HCT116 (cell line): Measurements from ENCODE around the gene GGCX. TPM values are rescaled to one million over a fixed set of nuclear protein-coding genes. Genes with fewer than 3 reads are reported as not detected.

ENCODE experiments used
- ATAC-seq: fragments of 200-7000 bp; cut with Tn5 transposase; 2 replicates; pipeline ENCODE4 v1.9.1; 2020; ENCODE audit warnings: mild to moderate bottlenecking, moderate library complexity
- BruUV-seq: library from RNA; stranded (reverse); fragments of 400-500 nt; replicated peaks from 2 replicates; lab custom pipeline; 2021; lab: Mats Ljungman, UMichigan
- CTCF ChIA-PET: fragments of 300-600 bp; sonication (Branson Sonifier 250); formaldehyde crosslinking; loops from one replicate; lab custom pipeline; 2021; ENCODE audit warnings: antibody characterized with exemption; lab: Charles Lee
- POLR2A ChIA-PET: fragments of 300-600, 350-600 bp; sonication (Branson Sonifier 250); formaldehyde crosslinking; loops from one replicate; lab custom pipeline; 2021; ENCODE audit warnings: antibody characterized with exemption; lab: Charles Lee
- RAD21 ChIA-PET, 2 experiments: fragments of 300-600 bp; sonication (Branson Sonifier 250); formaldehyde crosslinking; loops; one replicate each; lab custom pipeline; 2023; ENCODE audit warnings: low total read pairs in 2 of 2; ENCODE audit not compliant: uncharacterized antibody in 2 of 2, unreplicated experiment in 2 of 2, low non-redundant PET in 1 of 2; lab: Charles Lee
- DNase-seq: peaks from one replicate; pipeline ENCODE4 v3.0.0-alpha.2; 2010; ENCODE audit warnings: low read depth, low spot score
- H2AFZ ChIP-seq: fragments of 200-600 bp; shearing (Covaris generic), sonication (generic); 2 replicates; pipeline ENCODE4 v1.6.1; 2017; ENCODE audit warnings: low read depth, mixed run types, mixed read lengths, antibody characterized with exemption, low read length; ENCODE audit not compliant: poor library complexity, severe bottlenecking
- H3K27ac ChIP-seq: 2 replicates; pipeline ENCODE4 v1.5.1; 2012; ENCODE audit warnings: low read depth, low read length
- H3K27me3 ChIP-seq: fragments of 200-600 bp; sonication (generic); 2 replicates; pipeline ENCODE4 v1.6.1; 2016; ENCODE audit warnings: mixed run types, low read length, mixed read lengths; ENCODE audit not compliant: insufficient read depth
- H3K36me3 ChIP-seq, 2 experiments: fragments of 200-500 bp in 1 of 2; fragments of 200-600 bp in 1 of 2; sonication (Bioruptor generic) in 1 of 2; sonication (generic) in 1 of 2; 2 replicates each; pipeline versions ENCODE4 v1.5.1 to v1.6.1; 2014 to 2016; ENCODE audit warnings: low read length in 2 of 2, inconsistent platforms in 1 of 2, mixed read lengths in 1 of 2, mixed run types in 1 of 2; ENCODE audit not compliant: insufficient read depth in 2 of 2, control insufficient read depth in 1 of 2
- H3K4me1 ChIP-seq, 2 experiments: fragments of 200-600 bp in 1 of 2; sonication (generic) in 1 of 2; 2 replicates each; pipeline versions ENCODE4 v1.5.1 to v1.6.1; 2012 to 2017; ENCODE audit warnings: low read length in 2 of 2, inconsistent platforms in 1 of 2, mild to moderate bottlenecking in 1 of 2, mixed read lengths in 1 of 2, mixed run types in 1 of 2, moderate library complexity in 1 of 2; ENCODE audit not compliant: insufficient read depth in 2 of 2, control insufficient read depth in 1 of 2
- H3K4me2 ChIP-seq: fragments of 200-600 bp; sonication (generic); 2 replicates; pipeline ENCODE4 v1.6.1; 2017; ENCODE audit warnings: mixed run types, low read length, mixed read lengths
- H3K4me3 ChIP-seq, 2 experiments: fragments of 200-600 bp in 1 of 2; sonication (generic) in 1 of 2; replicated peaks in 1 of 2; 2 replicates each; pipeline ENCODE4 v1.5.1; 2011 to 2016; ENCODE audit warnings: low read length in 2 of 2, control low read depth in 1 of 2, low read depth in 1 of 2, mild to moderate bottlenecking in 1 of 2, mixed read lengths in 1 of 2, mixed run types in 1 of 2
- H3K79me2 ChIP-seq: fragments of 200-600 bp; sonication (generic); 2 replicates; pipeline ENCODE4 v1.6.1; 2017; ENCODE audit warnings: mild to moderate bottlenecking, mixed run types, low read length, moderate library complexity, mixed read lengths; ENCODE audit not compliant: insufficient read depth
- H3K9ac ChIP-seq: fragments of 200-600 bp; sonication (generic); 2 replicates; pipeline ENCODE4 v1.6.1; 2016; ENCODE audit warnings: low read length, mixed read lengths
- H3K9me2 ChIP-seq: fragments of 200-600 bp; sonication (generic), shearing (Covaris generic); 2 replicates; pipeline ENCODE4 v1.6.1; 2017; ENCODE audit warnings: mixed run types, mild to moderate bottlenecking, moderate library complexity; ENCODE audit not compliant: insufficient read depth
- H3K9me3 ChIP-seq, 2 experiments: fragments of 200-500 bp in 1 of 2; fragments of 200-600 bp in 1 of 2; sonication (Bioruptor generic) in 1 of 2; sonication (generic) in 1 of 2; 2 replicates each; pipeline ENCODE4 v1.6.1; 2014 to 2017; ENCODE audit warnings: low read length in 2 of 2, mixed read lengths in 2 of 2, inconsistent platforms in 1 of 2, low read depth in 1 of 2, mild to moderate bottlenecking in 1 of 2, mixed run types in 1 of 2, moderate library complexity in 1 of 2; ENCODE audit not compliant: control insufficient read depth in 1 of 2, insufficient read depth in 1 of 2
- H4K20me1 ChIP-seq: fragments of 200-600 bp; sonication (generic), shearing (Covaris generic); 2 replicates; pipeline ENCODE4 v1.6.1; 2017; ENCODE audit warnings: mixed run types, mild to moderate bottlenecking, moderate library complexity; ENCODE audit not compliant: insufficient read depth
- CTCF ChIP-seq, 3 experiments: fragments of 200-600 bp in 1 of 3; sonication (generic) in 1 of 3; IDR thresholded peaks in 2 of 3; conservative IDR thresholded peaks in 1 of 3; 2 replicates each; pipeline ENCODE4 v1.5.1; 2012 to 2017; ENCODE audit warnings: low read depth in 2 of 3, low read length in 2 of 3, antibody characterized with exemption in 1 of 3, borderline replicate concordance in 1 of 3, control low read depth in 1 of 3, mild to moderate bottlenecking in 1 of 3, mixed read lengths in 1 of 3, mixed run types in 1 of 3, moderate library complexity in 1 of 3; ENCODE audit not compliant: insufficient read depth in 1 of 3
- EGR1 ChIP-seq: IDR thresholded peaks from 2 replicates; pipeline ENCODE4 v1.6.1; 2012; ENCODE audit warnings: low read depth
- POLR2A ChIP-seq: IDR thresholded peaks from 2 replicates; pipeline ENCODE4 v1.7.0; 2011; ENCODE audit warnings: borderline replicate concordance; ENCODE audit not compliant: insufficient read depth, insufficient read length; ENCODE audit errors: extremely low read depth
- POLR2AphosphoS5 ChIP-seq: IDR thresholded peaks from 2 replicates; pipeline ENCODE4 v1.6.1; 2011; ENCODE audit warnings: mild to moderate bottlenecking, low read depth, low read length, moderate library complexity
- RAD21 ChIP-seq: IDR thresholded peaks from 2 replicates; pipeline ENCODE4 v1.6.1; 2012; ENCODE audit warnings: low read depth, mild to moderate bottlenecking
- SRF ChIP-seq: IDR thresholded peaks from 2 replicates; pipeline ENCODE4 v1.6.1; 2012; ENCODE audit warnings: low read depth
- TCF7L2 ChIP-seq: IDR thresholded peaks from 2 replicates; pipeline ENCODE4 v1.7.0; 2011; ENCODE audit warnings: borderline replicate concordance, inconsistent platforms; ENCODE audit not compliant: insufficient read depth, insufficient read length; ENCODE audit errors: extremely low read depth
- ZBTB33 ChIP-seq: IDR thresholded peaks from 2 replicates; pipeline ENCODE4 v1.6.1; 2011; ENCODE audit warnings: mild to moderate bottlenecking, low read length, moderate library complexity; ENCODE audit not compliant: insufficient replicate concordance; ENCODE audit errors: extremely low read depth
- ZFX ChIP-seq: fragments of 450-650 bp; IDR thresholded peaks from 2 replicates; pipeline ENCODE4 v1.6.1; 2017
- intact Hi-C: fragments of 100-400 bp; cut with micrococcal nuclease; formaldehyde crosslinking; loops from 2 replicates; pipeline ENCODE4 v1.10.0; 2022
- total RNA-seq: library from RNA; stranded (reverse); gene quantifications from one replicate; pipeline ENCODE4 v1.2.1, GENCODE V29; 2021; ENCODE audit not compliant: unreplicated experiment

GGCX gene
- total RNA-seq, 1 experiment from 2014 or later: 43.5 TPM

GRCh38 chr2:85602476-85603234 lies 41.4 kb upstream of the GGCX start, which contains the start of gene TMEM150A:
Gene TMEM150A, minus strand, starts transcription at chr2:85602698. Its CDS starts 750 bp downstream, at chr2:85601948.
- Histone ChIP-seq H3K9ac (peak within 1 kb of the TSS; percentile 63), H2AFZ (peak within 1 kb of the TSS; percentile 13), H3K4me1 (peaks cover 8 to 17% of the 10 kb centered on the region in 2 experiments), H3K9me2 (no peaks in the 10 kb centered on the region), H3K27ac (peak within 1 kb of the TSS; percentile 64), H3K27me3 (no peaks in the 10 kb centered on the region), H4K20me1 (no peaks in the 10 kb centered on the region)
- intact Hi-C loops: loop anchor here (5.0 kb wide), 1 partner anchor 190 kb away; the partner anchor contains the start of gene CAPG
- RAD21 ChIA-PET: no interaction called here
- TSS peak; percentile 43 for BruUV-seq
- peak; percentile 48 for TF ChIP-seq POLR2A
- peak; percentile 21 for TF ChIP-seq TCF7L2
- peak; percentile 68 for TF ChIP-seq ZFX
- TF ChIP-seq RAD21: no peak
- TF ChIP-seq POLR2AphosphoS5: peak; percentile 65
- TF ChIP-seq SRF: no peak
- TF ChIP-seq ZBTB33: no peak
- no peak for TF ChIP-seq EGR1
- TF ChIP-seq CTCF (IDR thresholded peaks at IDR 0.05 in 2 of 3, conservative IDR thresholded peaks at IDR 0.05 in 1 of 3; ENCODE audit: borderline replicate concordance in 1 of 3, insufficient read depth in 1 of 3, low read depth in 2 of 3, low read length in 2 of 3): 0 out of 6 replicates have a peak, but pooled peaks of 1 of the 3 experiments have one; percentile 21
- TF ChIP-seq, all 23 proteins: peak for 5
- peak; percentile 94 for ATAC-seq
- Histone ChIP-seq H3K79me2 (no peaks in the 10 kb centered on the region), H3K4me2 (peak within 1 kb of the TSS; percentile 93), H3K36me3 (peaks cover under 1 to 4% of the 10 kb centered on the region in 2 experiments; a peak in 3 of 4 replicates), H3K4me3 (peak within 1 kb of the TSS; percentile 83 to 85), H3K9me3 (no peaks in the 10 kb centered on the region)
- ChIA-PET POLR2A (interaction anchor here (0.6 to 3.3 kb wide), 8 partner anchors 8 to 595 kb away, joined by 3 to 20 read pairs (median 4); partner anchors contain the start of genes C2orf68, MAT2A and VAMP8), CTCF (interaction anchor here (0.7 to 1.2 kb wide), 2 partner anchors 9 to 16 kb away, joined by 3 read pairs; partner anchors contain the start of gene C2orf68)
- peak; percentile 68 for DNase-seq
